ENCODE measurements around the gene MUL1. TPM values are rescaled to one million over a fixed set of nuclear protein-coding genes. Genes with fewer than 3 reads are reported as not detected.
A peak's percentile ranks its signal among the peaks of the same experiment; 100 is the strongest.

The MUL1 gene
- total and polyA plus RNA-seq, 2 of the 8 experiments (the other 6 are each of a cell fraction or from before 2014, with no cell fraction given) = 16.4 to 20.8 TPM

GRCh38 chr1:20486457-20487235 lies 21.3 kb downstream of the MUL1 start (continued):
- TF ChIP-seq E2F6 (IDR thresholded peaks at IDR 0.05) (peak; percentile 67), POLR2A (IDR thresholded peaks at IDR 0.05; ENCODE audit: control extremely low read depth in 1 of 2, low read depth in 2 of 2, low read length in 2 of 2) (peak in 1 of 2 experiments; percentile 27; a peak in 1 of 3 replicates), CEBPB (IDR thresholded peaks at IDR 0.05; ENCODE audit: low read depth, low read length) (no peak), YY1 (IDR thresholded peaks at IDR 0.05; ENCODE audit: low read depth, low read length) (peak; percentile 57; the same call in 1 of the 2 replicates), CTBP2 (IDR thresholded peaks at IDR 0.05; ENCODE audit: borderline replicate concordance, insufficient read depth, insufficient read length, low read length) (peak; percentile 80), SAP30 (IDR thresholded peaks at IDR 0.05; ENCODE audit: insufficient read depth, insufficient replicate concordance, low read length) (peak; percentile 65), EGR1 (IDR thresholded peaks at IDR 0.05; ENCODE audit: borderline replicate concordance, low read depth, low read length) (no peak), CHD7 (IDR thresholded peaks at IDR 0.05; ENCODE audit: insufficient replicate concordance, low read length) (no peak), JUND (IDR thresholded peaks at IDR 0.05; ENCODE audit: low read length) (no peak), ASH2L (IDR thresholded peaks at IDR 0.05; ENCODE audit: low read length) (peak; percentile 43)
